ENCODE data around the gene ACADSB. TPM values are rescaled to one million over a fixed set of nuclear protein-coding genes. Genes with fewer than 3 reads are reported as not detected.

Gene ACADSB
- polyA plus RNA-seq, 1 of the 3 experiments (the other 2 are of a cell fraction): 5.9 TPM

GRCh38 chr10:123001370-123001769 is 7.4 kb upstream of the ACADSB start:
- no peaks in the 10 kb centered on the region for H3K4me1 ChIP-seq (ENCODE audit: control insufficient read depth in 1 of 2, insufficient read depth in 2 of 2, low read depth in 1 of 2, low read length in 1 of 2)
- H3K4me2 ChIP-seq: no peak overlapping the region
- no peaks in the 10 kb centered on the region for H3K9me2 ChIP-seq
- TF ChIP-seq NFIC (IDR thresholded peaks at IDR 0.05; ENCODE audit: borderline replicate concordance) (no peak), REST (IDR thresholded peaks at IDR 0.05; ENCODE audit: low read depth, low read length) (no peak), SMC3 (IDR thresholded peaks at IDR 0.05; ENCODE audit: low read depth, low read length) (no peak), SIN3A (IDR thresholded peaks at IDR 0.05; ENCODE audit: borderline replicate concordance, low read depth, low read length) (no peak)
- H3K27me3 ChIP-seq (ENCODE audit: insufficient read depth): no peaks in the 10 kb centered on the region
- no peak overlapping the region for H2AFZ ChIP-seq (ENCODE audit: low read depth)
- H3K4me3 ChIP-seq (ENCODE audit: low read depth in 2 of 2, low read length in 1 of 2): no peak overlapping the region
- no peak overlapping the region for H3K9ac ChIP-seq
- DNase-seq: no peak
- H3K36me3 ChIP-seq (replicated peaks in 1 of 2; ENCODE audit: control insufficient read depth in 1 of 2, insufficient read depth in 2 of 2, low read length in 1 of 2): peaks cover 15% of the 10 kb centered on the region in 2 experiments
- POLR2A ChIA-PET: no interaction called here
- H3K79me2 ChIP-seq (ENCODE audit: insufficient read depth): peaks cover 79% of the 10 kb centered on the region
- 93% methylated on average over 2 of the region's 2 CpGs for WGBS (ENCODE audit: low lambda C conversion rate)
- CTCF ChIA-PET: no interaction called here
- peaks cover 4% of the 10 kb centered on the region; the same call in 1 of the 2 replicates for H4K20me1 ChIP-seq (ENCODE audit: insufficient read depth)
- no peaks in the 10 kb centered on the region for H3F3A ChIP-seq (replicated peaks; ENCODE audit: insufficient read depth)
- no peaks in the 10 kb centered on the region for H3K9me3 ChIP-seq
- H3K27ac ChIP-seq (ENCODE audit: low read depth in 2 of 2, low read length in 1 of 2): no peak overlapping the region

- WGBS (ENCODE audit: low lambda C conversion rate): 51% methylated on average over 2 of the region's 2 CpGs
- CTCF ChIA-PET: interaction anchor here (0.7 to 0.8 kb wide), 2 partner anchors 23 to 1133 kb away, joined by 3 read pairs; no protein-coding TSS in a partner anchor
- no peak overlapping the region for H3K4me3 ChIP-seq (ENCODE audit: low read depth in 2 of 2, low read length in 1 of 2)
- H3F3A ChIP-seq (replicated peaks; ENCODE audit: insufficient read depth): no peaks in the 10 kb centered on the region
- no peak for DNase-seq
- no peak overlapping the region for H3K9ac ChIP-seq
- H2AFZ ChIP-seq (ENCODE audit: low read depth): no peak overlapping the region
- H3K4me1 ChIP-seq (ENCODE audit: control insufficient read depth in 1 of 2, insufficient read depth in 2 of 2, low read depth in 1 of 2, low read length in 1 of 2): peaks cover 0 to 8% of the 10 kb centered on the region in 2 experiments; a peak in 2 of 4 replicates
- H3K27me3 ChIP-seq (ENCODE audit: insufficient read depth): no peaks in the 10 kb centered on the region
- no peaks in the 10 kb centered on the region for H3K9me3 ChIP-seq
- peaks cover 89% of the 10 kb centered on the region for H3K79me2 ChIP-seq (ENCODE audit: insufficient read depth)
- H3K36me3 ChIP-seq (replicated peaks in 1 of 2; ENCODE audit: control insufficient read depth in 1 of 2, insufficient read depth in 2 of 2, low read length in 1 of 2): peaks cover 2 to 4% of the 10 kb centered on the region in 2 experiments
- H3K27ac ChIP-seq (ENCODE audit: low read depth in 2 of 2, low read length in 1 of 2): no peak overlapping the region
- no peaks in the 10 kb centered on the region for H3K9me2 ChIP-seq
- H4K20me1 ChIP-seq (ENCODE audit: insufficient read depth): peaks cover 4% of the 10 kb centered on the region; the same call in 1 of the 2 replicates
- TF ChIP-seq EZH2phosphoT487 (IDR thresholded peaks at IDR 0.05; ENCODE audit: borderline replicate concordance, low read depth): no peak
- no peak for TF ChIP-seq POLR2AphosphoS5 (IDR thresholded peaks at IDR 0.05; ENCODE audit: low read depth, low read length)
- no peak for TF ChIP-seq MAX (IDR thresholded peaks at IDR 0.05; ENCODE audit: low read depth)
- TF ChIP-seq JUND (IDR thresholded peaks at IDR 0.05): no peak
- TF ChIP-seq TCF12 (IDR thresholded peaks at IDR 0.05): no peak
- TF ChIP-seq FOSL2 (IDR thresholded peaks at IDR 0.05; ENCODE audit: borderline replicate concordance, low read depth): no peak
- TF ChIP-seq NFIC (IDR thresholded peaks at IDR 0.05; ENCODE audit: borderline replicate concordance): no peak
- no peak for TF ChIP-seq RXRA (IDR thresholded peaks at IDR 0.05; ENCODE audit: borderline replicate concordance, low read depth)
- no peak for TF ChIP-seq YY1 (IDR thresholded peaks at IDR 0.05; ENCODE audit: low read depth)
- TF ChIP-seq EP300 (IDR thresholded peaks at IDR 0.05; ENCODE audit: borderline replicate concordance in 1 of 2, low read depth in 1 of 2, low read length in 1 of 2): no peak
- no peak for TF ChIP-seq TEAD4 (IDR thresholded peaks at IDR 0.05; ENCODE audit: borderline replicate concordance, insufficient read depth)
- TF ChIP-seq MXI1 (IDR thresholded peaks at IDR 0.05; ENCODE audit: low read depth, low read length): no peak
- POLR2A ChIA-PET: no interaction called here
- no peak overlapping the region for H3K4me2 ChIP-seq
Observed at GRCh38 chr10:123004298-123004697, 4.5 kb upstream of the ACADSB start.

Measured in SK-N-SH (cell line).